LNCaP clone FGC (cell line): ENCODE results near the gene TCN2.
A peak's percentile ranks its signal among the peaks of the same experiment; 100 is the strongest.

Experiments
- DNase-seq: peaks from one replicate; pipeline ENCODE4 v3.0.0-alpha.2; 2011; ENCODE audit warnings: low read depth
- H3K4me3 ChIP-seq: 2 replicates; pipeline ENCODE4 v1.5.1; 2011; ENCODE audit warnings: mild to moderate bottlenecking, low read depth, low read length, control low read depth
- CTCF ChIP-seq: IDR thresholded peaks from 2 replicates; pipeline ENCODE4 v1.5.1; 2012; ENCODE audit warnings: mild to moderate bottlenecking; ENCODE audit not compliant: control insufficient read depth, insufficient read depth; ENCODE audit errors: extremely low read depth

TCN2 gene

GRCh38 chr22:30635273-30636225 is 28.6 kb downstream of the TCN2 start, which contains the start of gene SLC35E4:
Gene SLC35E4 (plus strand): TSS chr22:30635781. CDS start chr22:30636451, 670 bp downstream.
- peak within 1 kb of the TSS; percentile 49 for H3K4me3 ChIP-seq
- peak; percentile 34 for DNase-seq
- TF ChIP-seq CTCF: no peak

GRCh38 chr22:30636226-30637077 is 29.5 kb downstream of the TCN2 start:
- no peak for DNase-seq
- no peak for TF ChIP-seq CTCF

GRCh38 chr22:30637701-30638114 is 30.7 kb downstream of the TCN2 start:
- DNase-seq: no peak
- TF ChIP-seq CTCF: no peak
- H3K4me3 ChIP-seq: no peak overlapping the region

More at GRCh38 chr22:30636226-30637077, 29.5 kb downstream of the TCN2 start:
- H3K4me3 ChIP-seq: peak overlapping the region; percentile 49

- H3K4me3 ChIP-seq: no peak overlapping the region
- no peak for DNase-seq
- no peak for TF ChIP-seq CTCF
Observed at GRCh38 chr22:30640361-30640760, 33.4 kb downstream of the TCN2 start.

- no peak overlapping the region for H3K4me3 ChIP-seq
- TF ChIP-seq CTCF: no peak
- no peak for DNase-seq
Observed at GRCh38 chr22:30640839-30641430, 34.0 kb downstream of the TCN2 start.

- DNase-seq: no peak
- TF ChIP-seq CTCF: no peak
- H3K4me3 ChIP-seq: no peak overlapping the region
Observed at GRCh38 chr22:30643055-30643875, 36.3 kb downstream of the TCN2 start.
